ENCODE data around the gene IRS2. TPM values are rescaled to one million over a fixed set of nuclear protein-coding genes. Genes with fewer than 3 reads are reported as not detected.
A peak's percentile ranks its signal among the peaks of the same experiment; 100 is the strongest.

The IRS2 gene
- total and polyA plus RNA-seq, 4 donors: 4.0 to 9.1 (median 6.7) TPM

- TF ChIP-seq NR2F2 (IDR thresholded peaks at IDR 0.05): no peak
- TF ChIP-seq FOXA2 (IDR thresholded peaks at IDR 0.05): no peak
- no peak for TF ChIP-seq ATF3 (IDR thresholded peaks at IDR 0.05)
- TF ChIP-seq YY1 (IDR thresholded peaks at IDR 0.05): no peak
- no peak for TF ChIP-seq EGR1 (IDR thresholded peaks at IDR 0.05; ENCODE audit: low read depth in 2 of 2)
- no peak for TF ChIP-seq TAF1 (conservative IDR thresholded peaks at IDR 0.05)
- TF ChIP-seq HNF4A (conservative IDR thresholded peaks at IDR 0.05): no peak
- TF ChIP-seq FOXA1 (IDR thresholded peaks at IDR 0.05): no peak
- no peak for TF ChIP-seq RXRA (IDR thresholded peaks at IDR 0.05)
- TF ChIP-seq RAD21 (IDR thresholded peaks at IDR 0.05): no peak
- Histone ChIP-seq H3K27ac (ENCODE audit: low read depth in 1 of 2, low read length in 2 of 2) (peak overlapping the region; percentile 60 to 75), H3K4me3 (ENCODE audit: low read depth in 1 of 3, low read length in 3 of 3) (no peak overlapping the region), H3K36me3 (ENCODE audit: control insufficient read depth in 4 of 4, insufficient read depth in 3 of 4, low read depth in 1 of 4, low read length in 3 of 4) (no peaks in the 10 kb centered on the region), H3K27me3 (ENCODE audit: control insufficient read depth in 4 of 4, insufficient read depth in 4 of 4, low read length in 3 of 4) (no peaks in the 10 kb centered on the region), H3K4me1 (ENCODE audit: control insufficient read depth in 4 of 4, insufficient read depth in 4 of 4, low read length in 3 of 4) (peaks cover 2 to 26% (median 19%) of the 10 kb centered on the region in 4 donors), H3K9ac (ENCODE audit: low read depth in 1 of 2, low read length in 2 of 2) (peak overlapping the region in 1 of 2 donors; percentile 19), H3K9me3 (ENCODE audit: control insufficient read depth in 4 of 4, low read length in 3 of 4) (no peaks in the 10 kb centered on the region)
- DNase-seq (ENCODE audit: low spot score): no peak
- 81% methylated on average over 5 of the region's 5 CpGs for WGBS
Measured at GRCh38 chr13:109815651-109816050, 29.3 kb upstream of the IRS2 start.

GRCh38 chr13:109813663-109814062, 27.3 kb upstream of the IRS2 start:
- TF ChIP-seq TAF1 (conservative IDR thresholded peaks at IDR 0.05) (no peak), HNF4A (conservative IDR thresholded peaks at IDR 0.05) (peak in 1 of 2 donors; percentile 22), FOXA2 (IDR thresholded peaks at IDR 0.05) (no peak)
- Histone ChIP-seq H3K27ac (ENCODE audit: low read depth in 1 of 2, low read length in 2 of 2) (no peak overlapping the region), H3K4me1 (ENCODE audit: control insufficient read depth in 4 of 4, insufficient read depth in 4 of 4, low read length in 3 of 4) (peaks cover 2 to 26% (median 19%) of the 10 kb centered on the region in 4 donors), H3K9me3 (ENCODE audit: control insufficient read depth in 4 of 4, low read length in 3 of 4) (no peaks in the 10 kb centered on the region), H3K36me3 (ENCODE audit: control insufficient read depth in 4 of 4, insufficient read depth in 3 of 4, low read depth in 1 of 4, low read length in 3 of 4) (no peaks in the 10 kb centered on the region), H3K9ac (ENCODE audit: low read depth in 1 of 2, low read length in 2 of 2) (no peak overlapping the region), H3K4me3 (ENCODE audit: low read depth in 1 of 3, low read length in 3 of 3) (no peak overlapping the region), H3K27me3 (ENCODE audit: control insufficient read depth in 4 of 4, insufficient read depth in 4 of 4, low read length in 3 of 4) (no peaks in the 10 kb centered on the region)
- no peak for DNase-seq (ENCODE audit: low spot score)

GRCh38 chr13:109812382-109812781, 26.0 kb upstream of the IRS2 start:
- 91% methylated on average over 8 of the region's 8 CpGs for WGBS
- Histone ChIP-seq H3K27ac (ENCODE audit: low read depth in 1 of 2, low read length in 2 of 2) (no peak overlapping the region), H3K4me1 (ENCODE audit: control insufficient read depth in 4 of 4, insufficient read depth in 4 of 4, low read length in 3 of 4) (peaks cover under 1 to 23% (median 19%) of the 10 kb centered on the region in 4 donors), H3K27me3 (ENCODE audit: control insufficient read depth in 4 of 4, insufficient read depth in 4 of 4, low read length in 3 of 4) (no peaks in the 10 kb centered on the region), H3K9ac (ENCODE audit: low read depth in 1 of 2, low read length in 2 of 2) (no peak overlapping the region), H3K36me3 (ENCODE audit: control insufficient read depth in 4 of 4, insufficient read depth in 3 of 4, low read depth in 1 of 4, low read length in 3 of 4) (no peaks in the 10 kb centered on the region), H3K9me3 (ENCODE audit: control insufficient read depth in 4 of 4, low read length in 3 of 4) (no peaks in the 10 kb centered on the region), H3K4me3 (ENCODE audit: low read depth in 1 of 3, low read length in 3 of 3) (no peak overlapping the region)
- DNase-seq (ENCODE audit: low spot score): no peak
- TF ChIP-seq GABPA (IDR thresholded peaks at IDR 0.05 in 1 of 2, conservative IDR thresholded peaks at IDR 0.05 in 1 of 2): no peak
- TF ChIP-seq MAX (IDR thresholded peaks at IDR 0.05): no peak
- no peak for TF ChIP-seq HNF4G (IDR thresholded peaks at IDR 0.05)
- no peak for TF ChIP-seq JUND (IDR thresholded peaks at IDR 0.05)
- TF ChIP-seq YY1 (IDR thresholded peaks at IDR 0.05): no peak
- no peak for TF ChIP-seq NR2F2 (IDR thresholded peaks at IDR 0.05)
- TF ChIP-seq SP1 (IDR thresholded peaks at IDR 0.05): no peak
- no peak for TF ChIP-seq RAD21 (IDR thresholded peaks at IDR 0.05)
- TF ChIP-seq FOXA1 (IDR thresholded peaks at IDR 0.05): no peak
- no peak for TF ChIP-seq ATF3 (IDR thresholded peaks at IDR 0.05)
- no peak for TF ChIP-seq FOXA2 (IDR thresholded peaks at IDR 0.05)
- TF ChIP-seq ZBTB33 (IDR thresholded peaks at IDR 0.05): no peak
- TF ChIP-seq CTCF (IDR thresholded peaks at IDR 0.05; ENCODE audit: low read depth, low read length, missing input control): no peak
- TF ChIP-seq HNF4A (conservative IDR thresholded peaks at IDR 0.05): no peak
- TF ChIP-seq RXRA (IDR thresholded peaks at IDR 0.05): no peak
- TF ChIP-seq TAF1 (conservative IDR thresholded peaks at IDR 0.05): no peak
- TF ChIP-seq REST (IDR thresholded peaks at IDR 0.05): no peak
- TF ChIP-seq EGR1 (IDR thresholded peaks at IDR 0.05; ENCODE audit: low read depth in 2 of 2): no peak
